HG03175 (cell line): ENCODE measurements around the gene CABLES2.
"Not testable (repeated sequence)": the region's sequence is repeated elsewhere in the genome, so short reads cannot be mapped to it uniquely, and the experiment has no call there.

ENCODE experiments used
- ATAC-seq: cut with Tn5 transposase; IDR thresholded peaks from one replicate; pipeline ENCODE4 v1.9.1; 2021; ENCODE audit warnings: mild to moderate bottlenecking, moderate library complexity; ENCODE audit not compliant: unreplicated experiment

CABLES2 gene

DNA sequence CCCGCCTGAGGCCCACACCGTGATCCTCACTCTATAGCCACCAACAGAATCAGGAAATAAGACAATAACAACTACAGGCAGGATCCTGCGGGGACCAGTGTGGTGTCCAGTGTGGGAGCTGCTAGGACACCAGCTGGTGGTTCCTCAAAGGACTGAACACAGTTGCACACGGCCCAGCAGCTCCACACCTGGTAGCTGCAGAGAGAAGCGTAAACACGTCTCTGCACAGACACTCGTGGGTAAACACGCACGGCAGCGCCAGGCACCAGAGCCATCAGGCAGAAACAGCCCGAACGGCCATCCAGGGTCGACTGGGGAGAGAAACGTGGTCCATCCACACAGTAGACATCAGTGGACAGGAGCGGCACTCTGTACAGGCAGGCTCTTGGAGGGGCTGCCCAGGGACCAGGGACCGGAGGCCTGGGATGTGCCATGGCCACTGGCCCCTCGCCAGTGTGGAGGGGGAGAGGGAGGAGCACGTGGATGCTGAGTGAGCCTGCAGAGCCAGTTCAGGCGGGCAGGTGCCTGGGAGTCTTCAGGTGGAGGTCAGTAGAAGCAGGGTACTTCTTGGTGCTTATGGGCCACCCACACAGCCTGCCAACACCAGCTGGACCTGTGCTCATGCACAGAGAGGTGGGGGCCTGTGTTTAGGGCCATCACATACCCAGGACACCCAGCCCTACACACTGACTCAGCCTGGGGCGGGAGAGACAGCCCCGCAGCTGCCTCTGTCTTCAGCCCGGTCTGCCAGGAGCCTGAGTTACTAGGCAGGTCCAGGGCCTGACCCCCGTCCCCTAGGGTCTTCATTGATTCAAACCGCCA lies 32.5 kb downstream of the CABLES2 start:
- no peak for ATAC-seq

GRCh38 chr20:62373631-62374179 lies 33.4 kb downstream of the CABLES2 start:
- ATAC-seq, result not testable (repeated sequence)

DNA sequence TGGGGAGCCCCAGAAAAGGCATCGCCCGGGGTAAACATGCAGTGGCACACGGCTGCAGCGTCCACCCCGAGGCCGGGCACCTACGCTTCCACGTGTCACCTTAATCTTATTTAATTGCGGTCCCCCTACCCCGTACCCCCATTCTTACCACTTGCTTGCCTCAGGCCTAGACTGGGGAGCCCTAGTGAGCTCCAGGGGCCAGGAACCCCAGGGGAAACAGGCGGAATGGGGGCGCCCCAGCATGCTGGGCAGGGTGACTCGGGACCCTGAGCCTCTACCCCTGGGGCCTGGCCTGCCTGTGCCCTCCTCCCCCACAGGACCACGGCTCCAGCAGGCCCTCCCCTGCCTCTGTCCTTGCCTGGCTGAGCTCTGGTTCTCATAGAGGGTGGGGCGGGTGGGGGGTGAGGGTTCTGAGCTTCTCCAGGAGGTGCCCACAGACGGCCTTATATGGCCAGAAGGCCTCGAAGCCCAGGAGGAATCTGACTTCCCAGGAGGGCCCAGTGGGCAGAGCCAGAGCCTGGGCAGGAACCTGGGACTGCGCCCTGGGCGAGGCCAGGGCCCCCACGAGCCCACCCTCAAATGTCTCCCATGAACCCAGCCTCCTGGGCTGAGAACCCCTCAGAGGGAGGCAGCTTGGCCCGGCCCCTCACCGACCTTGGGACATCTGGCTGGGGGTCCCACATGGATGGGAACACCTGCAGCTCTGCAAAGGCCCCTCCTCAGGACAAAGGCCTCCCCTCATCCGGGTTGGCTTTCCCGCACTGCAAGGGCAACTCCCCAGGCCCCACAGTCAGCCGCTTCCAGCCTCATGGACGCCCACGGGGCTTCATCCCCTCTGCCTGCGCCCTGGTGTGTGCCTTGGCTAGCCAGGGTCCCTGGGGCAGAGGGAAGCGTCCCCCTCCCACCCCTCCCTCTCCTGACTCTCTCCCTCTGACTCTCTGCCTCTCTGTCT lies 34.8 kb downstream of the CABLES2 start:
- no peak for ATAC-seq

DNA sequence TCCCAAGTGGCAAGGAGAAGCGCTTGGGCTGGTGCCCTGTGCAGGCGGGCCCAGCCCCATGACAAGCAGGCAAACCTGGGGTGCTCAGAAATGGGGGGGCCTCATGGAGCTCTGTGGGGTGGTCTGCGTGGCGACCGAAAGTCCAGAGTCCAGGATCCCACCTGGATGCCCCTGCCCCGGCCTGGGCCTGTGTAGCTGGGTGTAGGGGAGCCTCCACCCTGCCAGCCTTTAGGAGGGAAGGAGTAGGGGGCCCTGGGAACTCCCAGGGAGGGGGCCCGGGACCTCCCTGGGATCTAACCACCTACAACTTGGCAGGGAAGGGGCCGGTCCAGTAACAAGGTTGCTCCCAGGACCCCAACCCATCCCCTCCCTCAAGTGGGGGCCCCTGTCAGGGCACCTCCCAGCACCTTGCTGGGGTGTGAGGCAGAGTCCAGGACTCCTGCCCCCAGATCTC lies 35.5 kb downstream of the CABLES2 start:
- no peak for ATAC-seq

- no peak for ATAC-seq
These were observed 36.1 kb downstream of the CABLES2 start for GRCh38 chr20:62370807-62371587.

- ATAC-seq, result no peak
These were observed 36.8 kb downstream of the CABLES2 start for GRCh38 chr20:62370115-62370806.

DNA sequence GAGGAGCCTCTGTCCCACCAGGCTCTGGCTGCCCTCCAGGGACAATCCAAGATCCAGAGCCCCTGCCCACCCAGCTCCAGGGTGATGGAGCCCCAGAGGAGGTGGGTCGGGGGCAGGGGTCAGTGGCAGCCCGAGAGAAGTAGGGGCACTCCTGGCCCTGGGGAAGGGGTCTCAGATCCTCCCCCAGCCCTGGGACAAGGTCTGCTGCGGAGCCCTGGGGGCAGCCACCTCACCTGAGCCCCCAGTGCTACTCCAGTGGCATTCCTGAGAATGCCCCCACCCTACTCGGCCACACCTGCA lies 37.3 kb downstream of the CABLES2 start:
- ATAC-seq, result no peak

DNA sequence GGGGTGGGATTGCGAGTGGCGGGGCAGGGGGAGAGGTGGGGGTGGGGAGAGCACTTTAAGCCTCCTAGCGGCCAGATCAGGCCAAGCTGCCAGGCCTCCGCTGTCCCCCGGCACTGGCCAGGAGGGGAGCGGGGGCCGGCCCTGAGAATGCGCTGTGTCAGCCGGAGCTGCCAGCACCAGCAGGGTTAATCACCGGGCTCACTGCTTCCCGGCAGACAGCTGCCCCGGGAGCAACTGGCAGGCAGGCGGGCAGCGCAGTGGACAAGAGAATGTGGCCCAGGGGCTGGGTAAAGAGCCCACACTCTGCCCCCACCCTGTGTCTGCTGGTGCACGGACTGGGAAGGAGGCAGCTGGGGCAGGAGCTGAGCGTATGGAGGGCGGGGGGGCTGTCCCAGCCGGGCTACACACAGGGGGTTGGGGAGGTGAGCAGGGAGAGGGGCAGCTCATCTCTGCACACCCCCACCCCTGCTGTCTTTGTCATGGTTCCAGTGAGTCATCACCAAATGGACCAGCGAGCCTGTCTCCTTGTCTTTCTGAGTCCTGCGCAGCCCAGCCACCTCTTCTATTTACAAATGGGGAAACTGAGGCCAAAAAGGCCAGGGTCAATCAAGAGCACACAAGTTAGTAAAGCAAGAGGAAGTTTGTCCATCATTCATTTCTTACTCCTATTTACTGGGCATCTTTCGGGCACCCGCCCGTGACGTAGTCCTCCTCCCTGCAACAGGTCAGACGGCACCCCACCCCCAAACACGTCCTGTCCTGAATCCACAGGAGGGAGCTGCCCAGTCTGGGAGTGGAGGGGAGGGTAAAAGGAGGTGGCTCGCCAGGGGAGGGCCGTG lies 37.9 kb downstream of the CABLES2 start:
- no peak for ATAC-seq

- no peak for ATAC-seq
These were observed 38.6 kb downstream of the CABLES2 start for GRCh38 chr20:62368392-62368975.

DNA sequence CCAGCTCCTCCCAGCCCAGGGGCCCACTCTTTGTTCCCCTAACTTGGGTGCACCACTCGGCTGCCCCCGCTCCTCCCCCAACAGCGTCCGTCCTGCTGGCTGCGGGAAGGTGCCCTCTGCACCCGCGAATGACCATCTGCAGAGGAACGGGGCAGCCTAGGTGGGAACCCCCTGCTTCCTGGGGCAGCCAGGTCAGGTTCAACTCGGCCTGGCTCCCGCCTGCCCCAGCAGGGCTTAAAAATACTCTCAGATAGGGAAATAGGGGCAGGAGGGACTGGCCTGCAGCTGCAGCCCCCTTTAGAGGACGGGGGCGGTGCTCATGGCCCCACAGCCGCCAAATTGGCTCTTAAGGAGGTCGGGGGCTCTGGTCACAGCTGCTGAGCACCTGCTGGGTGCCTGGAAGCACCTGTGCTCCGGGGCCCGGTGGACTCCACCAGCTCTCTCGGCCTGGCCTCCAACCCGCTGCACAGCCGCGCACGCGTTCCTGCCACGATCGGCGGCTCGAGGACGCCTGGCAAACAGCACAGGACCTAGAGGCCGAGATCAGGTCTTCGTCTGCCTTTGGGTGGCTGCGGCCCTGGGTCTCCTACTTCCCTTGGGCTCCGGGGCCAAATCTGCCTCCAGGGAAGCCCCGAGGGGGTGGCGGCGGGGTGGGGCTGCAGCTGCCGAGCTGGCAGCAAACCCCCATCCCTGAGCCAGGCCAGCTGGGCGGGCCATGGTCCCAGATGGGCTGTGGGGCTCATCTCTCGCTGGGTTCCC lies 39.3 kb downstream of the CABLES2 start:
- no peak for ATAC-seq

GRCh38 chr20:62367136-62367632 lies 39.9 kb downstream of the CABLES2 start, which contains the start of gene LAMA5:
Gene LAMA5, minus strand, starts transcription at chr20:62367312. Its CDS starts 67 bp downstream, at chr20:62367245.
- no peak for ATAC-seq

DNA sequence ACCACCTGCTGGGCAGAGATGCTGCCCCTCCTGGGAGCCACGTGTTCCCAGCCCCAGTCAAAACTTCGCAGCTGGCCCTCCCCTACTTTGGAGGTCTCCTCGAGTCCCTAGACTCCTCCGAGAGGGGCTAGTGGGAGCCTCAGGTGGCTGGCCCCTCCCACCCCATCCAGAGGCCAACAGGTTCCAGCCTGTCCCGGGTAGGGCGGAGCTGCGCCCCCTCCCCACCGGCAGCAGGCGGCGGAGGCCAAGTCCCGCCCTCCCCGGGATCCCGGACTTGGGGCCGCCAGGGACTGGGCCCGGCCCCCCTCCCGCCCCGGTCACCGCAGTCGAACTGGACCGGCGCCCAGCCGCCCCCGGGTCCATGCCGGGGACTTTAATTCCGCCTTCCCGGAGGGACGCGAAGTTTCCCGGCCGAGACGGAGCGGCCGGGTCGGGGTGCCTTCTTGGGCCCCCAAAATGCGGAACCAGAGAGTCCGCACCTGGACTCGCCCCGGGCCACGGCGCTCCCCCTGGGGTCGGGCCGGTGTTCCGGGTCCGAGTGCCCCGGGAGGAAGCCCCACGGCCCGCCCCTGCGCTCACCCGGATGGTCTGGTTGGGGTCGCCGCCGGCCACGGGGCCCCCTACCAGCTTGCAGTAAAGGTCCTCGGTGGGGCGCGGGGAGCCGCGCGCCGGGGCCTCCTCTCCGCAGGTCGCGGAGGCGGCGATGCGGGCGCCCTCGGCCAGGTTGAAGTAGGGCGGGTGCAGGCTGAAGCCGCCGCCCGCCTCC lies 40.5 kb downstream of the CABLES2 start:
- ATAC-seq, result no peak

DNA sequence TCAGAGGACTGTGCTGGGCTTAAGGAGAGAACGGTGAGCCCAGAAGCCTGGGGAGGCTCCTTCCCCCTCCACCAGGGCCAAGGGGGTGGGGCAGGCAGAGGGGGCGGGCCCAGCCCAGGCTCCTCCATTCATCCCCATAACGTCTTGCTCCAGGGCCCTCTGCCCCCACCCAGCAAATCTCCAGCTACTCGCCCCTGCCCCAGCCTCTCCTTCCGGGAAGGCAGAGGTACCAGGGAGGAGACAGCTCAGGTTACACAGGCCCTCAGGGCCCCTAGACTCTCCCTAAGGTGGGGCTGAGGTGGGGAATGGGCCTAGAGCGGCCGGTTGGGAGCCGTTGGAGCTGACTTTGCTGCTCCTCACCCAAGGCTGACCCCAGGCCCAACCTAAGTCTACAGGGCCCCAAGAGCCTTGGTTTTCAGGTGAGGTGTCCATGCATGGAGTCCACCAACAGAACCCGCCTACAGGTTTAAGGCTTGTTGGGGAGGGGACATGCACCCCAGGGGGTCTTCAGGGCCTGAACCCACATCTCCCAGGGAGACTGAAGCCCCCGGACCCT lies 41.2 kb downstream of the CABLES2 start:
- no peak for ATAC-seq

DNA sequence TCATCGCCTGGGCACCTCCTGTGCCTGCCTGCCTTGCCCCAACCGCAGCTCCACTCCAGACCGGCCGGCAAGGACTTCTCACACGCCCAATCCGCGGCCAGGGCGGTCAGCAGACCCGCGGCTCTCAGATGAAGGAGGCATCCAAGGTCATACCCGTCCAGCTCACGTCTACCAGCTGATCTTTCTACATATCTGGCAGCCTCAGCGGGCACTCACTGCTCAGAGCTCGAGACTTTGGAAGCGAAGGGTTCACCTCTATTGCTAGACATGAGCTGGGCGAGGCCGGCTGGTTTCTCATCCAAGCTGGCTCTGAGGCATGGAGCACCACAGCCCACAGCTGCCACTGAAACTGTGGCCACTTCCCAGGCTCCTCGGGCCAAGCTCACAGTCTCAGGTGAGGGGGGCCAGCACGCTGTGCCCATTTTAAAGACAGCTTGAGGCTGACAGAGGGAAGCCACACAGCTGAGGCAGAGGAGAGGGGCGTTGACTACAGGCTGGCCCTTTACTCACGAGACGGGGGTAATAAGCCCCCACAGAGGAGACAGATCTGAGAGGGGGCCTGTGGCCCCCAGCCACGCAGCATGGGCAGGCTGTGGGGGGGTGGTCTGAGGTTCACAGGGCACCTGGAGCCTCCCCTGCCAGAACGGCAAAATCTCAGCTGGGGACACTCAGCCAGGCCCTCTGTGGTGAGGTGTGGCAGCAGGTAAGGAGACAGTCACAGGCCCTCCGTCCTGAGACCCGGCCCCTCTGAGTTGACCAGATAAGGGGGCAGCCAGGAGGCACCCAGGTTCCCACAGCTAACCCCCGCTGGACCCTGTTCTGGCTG lies 42.0 kb downstream of the CABLES2 start:
- no peak for ATAC-seq

DNA sequence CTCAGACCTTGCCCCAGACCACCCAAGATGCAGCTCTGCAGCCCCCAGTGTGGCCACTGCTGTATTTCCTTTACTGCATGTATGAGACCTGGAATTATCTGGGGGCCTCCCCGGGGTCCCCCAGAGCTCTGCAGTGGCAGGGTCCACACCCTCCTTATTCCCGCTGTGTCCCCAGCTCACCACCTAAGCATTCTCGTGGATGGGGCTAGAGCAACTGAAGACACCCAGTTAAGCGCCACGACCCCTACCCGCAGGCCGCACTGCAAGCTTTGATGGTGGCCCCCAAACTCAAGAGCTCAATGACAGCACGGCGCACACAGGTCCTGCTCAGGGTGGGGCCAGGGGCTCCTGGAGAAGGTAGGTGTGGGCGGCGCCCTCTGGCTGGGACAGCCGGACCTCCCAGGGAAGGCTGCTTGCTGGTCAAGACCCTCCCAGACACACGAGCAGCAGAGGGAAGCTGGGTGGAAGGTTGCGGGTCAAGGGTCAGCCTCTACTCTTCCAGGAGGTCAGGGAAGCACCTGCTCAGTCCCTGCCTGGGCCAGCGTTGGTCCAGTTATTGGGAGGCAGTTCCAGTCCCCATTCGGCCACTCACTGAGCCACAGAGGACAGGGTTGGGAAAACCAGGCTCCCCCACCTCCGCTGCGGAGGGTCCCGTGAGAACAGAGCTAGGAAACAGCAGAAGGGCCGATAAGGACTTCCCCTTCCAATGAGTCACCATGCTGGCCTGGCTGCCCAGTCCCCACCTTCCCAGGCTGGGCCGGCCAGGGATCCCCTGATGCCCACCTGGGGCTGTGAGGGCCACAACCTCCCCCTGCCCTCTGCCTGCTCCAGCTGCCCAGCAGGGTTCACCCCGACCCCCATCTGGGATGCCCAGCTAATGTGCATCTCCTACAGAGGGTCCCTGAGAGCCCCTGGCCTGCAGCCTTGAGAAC lies 42.9 kb downstream of the CABLES2 start:
- ATAC-seq, result no peak
